ENCODE data around the gene LIF. TPM values are rescaled to one million over a fixed set of nuclear protein-coding genes. Genes with fewer than 3 reads are reported as not detected.

LIF gene
- polyA plus RNA-seq, 1 donor = 0.76 TPM

- no peak for DNase-seq (ENCODE audit: low read depth)
Measured at GRCh38 chr22:30190574-30190973, 56.0 kb downstream of the LIF start.

Other genes starting within 250 kb of the LIF start
- gene HORMAD2, start 166.3 kb downstream of the LIF start, polyA plus RNA-seq (ENCODE audit: insufficient read length) = not detected
- gene OSM, start 20.1 kb upstream of the LIF start, polyA plus RNA-seq (ENCODE audit: insufficient read length) = 0.08 TPM
- 4.0 TPM for gene CASTOR1, start 42.7 kb upstream of the LIF start, polyA plus RNA-seq (ENCODE audit: insufficient read length)
- 7.1 TPM for gene TBC1D10A, start 80.2 kb upstream of the LIF start, polyA plus RNA-seq (ENCODE audit: insufficient read length)
- 69.4 TPM for gene SF3A1, start 110.1 kb upstream of the LIF start, polyA plus RNA-seq (ENCODE audit: insufficient read length)
- gene CCDC157, start 110.2 kb upstream of the LIF start, polyA plus RNA-seq (ENCODE audit: insufficient read length) = 1.5 TPM
- gene RNF215, start 140.7 kb upstream of the LIF start, polyA plus RNA-seq (ENCODE audit: insufficient read length) = 10.5 TPM
- 2.1 TPM for gene SEC14L2, start 150.3 kb upstream of the LIF start, polyA plus RNA-seq (ENCODE audit: insufficient read length)
- gene MTFP1, start 179.0 kb upstream of the LIF start, polyA plus RNA-seq (ENCODE audit: insufficient read length) = 5.4 TPM
- 0.09 TPM for gene SEC14L3, start 225.3 kb upstream of the LIF start, polyA plus RNA-seq (ENCODE audit: insufficient read length)

Data from forelimb muscle (tissue), 1 donor.